GM19023 (cell line): ENCODE data around the gene HM13.
"Not testable (repeated sequence)": the region's sequence is repeated elsewhere in the genome, so short reads cannot be mapped to it uniquely, and the experiment has no call there.

Experiments used
- ATAC-seq: cut with Tn5 transposase; IDR thresholded peaks from one replicate; pipeline ENCODE4 v1.9.1; 2021; ENCODE audit warnings: mild to moderate bottlenecking, moderate library complexity; ENCODE audit not compliant: unreplicated experiment

Gene HM13

GRCh38 chr20:31514154-31515071 lies at the start of gene HM13:
HM13 (plus strand) TSS chr20:31514442; CDS start chr20:31514552, 110 bp downstream.
- peak; percentile 83 for ATAC-seq

DNA sequence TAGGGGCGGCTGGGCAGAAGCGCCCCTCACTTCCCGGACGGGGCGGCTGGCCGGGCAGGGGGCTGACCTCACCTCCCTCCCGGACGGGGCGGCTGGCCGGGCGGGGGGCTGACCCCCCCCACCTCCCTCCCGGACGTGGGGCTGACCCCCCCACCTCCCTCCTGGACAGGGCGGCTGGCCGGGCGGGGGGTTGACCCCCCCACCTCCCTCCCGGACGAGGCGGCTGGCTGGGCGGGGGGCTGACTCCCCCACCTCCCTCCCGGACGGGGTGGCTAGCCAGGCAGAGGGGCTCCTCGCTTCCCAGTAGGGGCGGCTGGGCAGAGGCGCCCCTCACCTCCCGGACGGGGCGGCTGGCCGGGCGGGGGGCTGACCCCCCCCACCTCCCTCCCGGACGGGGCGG lies 43.3 kb upstream of the HM13 start:
- ATAC-seq: not testable (repeated sequence)

DNA sequence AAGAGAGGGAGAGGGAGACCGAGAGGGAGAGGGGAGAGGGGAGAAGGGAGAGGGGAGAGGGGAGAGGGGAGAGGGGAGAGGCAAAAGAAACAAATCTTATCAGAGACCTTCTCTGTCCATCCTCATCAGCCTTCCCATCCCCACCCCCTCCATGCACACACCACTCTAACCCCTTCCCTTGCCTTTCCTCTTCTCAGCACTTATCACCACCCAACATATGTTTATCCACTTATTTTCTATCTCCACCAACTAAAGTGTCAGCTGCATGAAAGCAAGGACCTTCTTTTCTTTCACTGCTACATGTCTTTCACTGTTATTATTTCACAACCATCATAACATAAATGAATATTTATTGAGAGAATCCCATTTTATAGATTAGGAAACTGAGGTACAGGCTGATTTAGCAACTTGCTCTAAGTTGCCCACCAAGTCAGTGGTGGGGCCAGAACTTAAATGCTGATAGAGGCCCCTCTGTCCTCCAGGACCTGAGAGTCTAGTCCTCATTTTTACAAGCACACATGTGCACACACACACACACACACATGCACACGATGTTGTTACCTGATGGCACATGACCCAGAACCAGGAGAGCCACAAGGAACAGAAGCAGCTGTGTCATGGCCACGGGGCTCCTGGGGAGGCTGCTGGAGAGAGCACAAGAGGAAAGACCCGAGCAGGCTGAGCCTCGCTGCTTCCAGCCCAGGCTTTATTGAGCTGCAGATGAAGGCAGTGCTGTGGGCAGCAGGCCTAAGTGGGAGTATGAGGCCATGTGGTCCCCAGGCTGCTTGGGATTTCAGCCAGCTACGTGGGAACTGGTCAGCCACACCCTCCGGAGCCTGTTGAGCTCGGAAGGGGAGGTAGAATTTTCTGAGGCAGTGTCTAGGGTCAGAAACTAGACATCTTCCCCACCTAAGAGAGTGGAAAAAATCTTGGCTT lies 41.6 kb upstream of the HM13 start:
- ATAC-seq: no peak

DNA sequence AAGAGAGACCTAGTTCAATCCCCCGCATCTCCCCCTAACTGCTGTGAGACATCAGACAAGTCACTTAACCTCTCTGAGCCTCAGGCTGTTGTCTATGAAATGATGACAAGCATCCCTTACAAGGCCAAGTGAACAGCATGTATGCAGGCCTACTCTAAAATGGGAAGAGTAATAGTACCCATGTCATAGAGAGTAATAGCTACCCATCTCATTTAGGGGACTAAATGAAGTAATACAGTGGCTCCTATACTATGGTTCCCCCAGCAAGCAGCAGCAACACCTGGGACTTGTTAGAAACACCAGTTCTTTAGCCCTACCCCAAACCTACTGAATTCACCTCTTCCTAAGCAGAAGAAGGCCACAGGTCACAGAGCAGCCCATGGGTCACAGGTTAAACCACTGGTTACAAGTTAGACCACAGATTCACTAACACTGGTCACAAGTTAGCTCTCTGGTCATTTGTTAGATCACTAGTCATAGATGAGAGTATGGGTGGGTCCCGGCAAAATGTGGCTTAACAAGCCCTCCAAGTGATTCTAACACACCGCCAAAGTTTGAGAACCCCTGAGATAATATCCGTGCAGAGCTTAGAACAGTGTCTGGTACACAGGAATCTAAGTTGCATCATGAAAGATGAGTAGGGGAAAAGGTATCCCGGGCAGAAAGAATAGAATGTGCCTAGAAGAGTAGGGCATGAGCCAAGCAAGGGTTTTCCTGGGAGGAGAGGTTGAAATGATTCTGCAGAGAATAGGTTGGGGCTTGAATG lies 40.7 kb upstream of the HM13 start:
- peak; percentile 13 for ATAC-seq

- ATAC-seq: peak; percentile 72
Measured at GRCh38 chr20:31474097-31474436, 40.2 kb upstream of the HM13 start.

DNA sequence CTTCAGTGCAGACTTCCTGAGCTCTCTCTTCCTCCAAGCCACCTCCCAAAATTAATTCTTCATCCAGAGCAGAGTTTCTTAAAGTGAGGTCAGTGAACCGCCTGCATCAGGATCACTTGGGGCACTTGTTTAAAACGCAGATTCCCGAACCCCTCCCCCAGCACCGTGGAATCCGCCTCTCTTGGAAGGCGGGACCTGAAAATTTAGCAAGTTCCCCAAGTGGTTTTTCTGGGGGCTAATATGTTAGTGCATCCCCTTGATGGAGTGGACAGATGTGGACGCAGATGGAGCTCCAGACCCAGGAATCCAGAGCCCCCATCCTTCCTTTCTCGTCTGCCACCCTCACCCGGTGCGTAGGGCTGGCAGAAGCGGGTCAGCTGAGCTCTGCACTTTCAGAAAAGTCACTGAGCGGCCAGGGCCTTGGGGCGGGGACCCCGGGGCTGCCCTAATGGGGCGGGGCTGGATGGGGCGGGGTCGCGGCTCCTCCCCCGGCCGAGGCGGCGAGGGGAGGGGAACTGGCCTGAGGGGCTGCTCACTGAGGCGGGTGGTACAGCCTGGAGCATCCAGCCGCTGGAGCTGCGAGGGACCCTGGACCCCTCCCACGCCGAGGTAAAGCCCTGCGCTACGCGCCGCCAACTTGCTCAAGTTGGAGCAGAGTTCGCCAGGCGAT lies 39.3 kb upstream of the HM13 start, which contains the start of the genes DEFB124 and REM1:
TSS of gene DEFB124 (minus strand) at position 370 of the 670 bp plus-strand sequence. CDS start 2,114 bp downstream, outside the sequence.
TSS of gene REM1 (plus strand) at position 531 of the 670 bp plus-strand sequence. CDS start 1,158 bp downstream, outside the sequence.
- ATAC-seq: no peak

GRCh38 chr20:31475472-31476293 lies 38.6 kb upstream of the HM13 start:
- ATAC-seq: no peak

DNA sequence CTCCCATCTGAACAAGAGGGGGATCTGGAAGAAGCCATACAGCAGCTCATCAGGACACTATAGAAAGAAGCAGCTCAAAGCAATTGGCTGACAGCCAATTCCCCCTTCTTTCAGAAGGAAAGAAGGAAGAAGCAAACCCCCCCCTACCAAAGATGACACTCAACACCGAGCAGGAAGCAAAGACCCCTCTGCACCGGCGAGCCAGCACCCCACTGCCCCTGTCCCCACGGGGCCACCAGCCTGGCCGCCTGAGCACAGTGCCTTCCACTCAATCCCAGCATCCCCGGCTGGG lies 38.0 kb upstream of the HM13 start:
- no peak for ATAC-seq

DNA sequence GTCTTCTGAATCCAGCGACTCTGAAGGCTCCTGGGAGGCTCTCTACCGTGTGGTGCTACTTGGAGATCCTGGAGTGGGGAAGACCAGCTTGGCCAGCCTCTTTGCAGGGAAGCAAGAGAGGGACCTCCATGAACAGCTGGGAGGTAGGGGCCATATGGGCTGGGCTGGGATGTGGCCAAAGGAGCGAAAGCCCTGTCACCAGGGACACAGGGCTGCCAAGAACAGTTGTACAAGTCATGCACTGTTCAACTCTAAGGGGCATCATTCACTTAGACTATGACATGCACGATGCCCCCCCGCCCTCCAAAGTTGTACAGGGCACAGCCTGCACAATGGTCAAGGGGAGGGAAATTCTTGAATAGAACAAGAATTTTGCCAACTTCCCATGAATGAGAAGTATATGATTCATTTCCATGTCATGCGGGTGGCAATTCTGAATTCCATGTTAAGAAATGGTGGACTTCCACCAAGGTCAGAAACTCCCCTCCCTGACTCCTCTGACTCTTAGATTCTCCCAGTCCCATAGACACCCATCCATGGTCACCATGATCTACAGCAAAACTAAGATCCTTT lies 37.5 kb upstream of the HM13 start:
- no peak for ATAC-seq

DNA sequence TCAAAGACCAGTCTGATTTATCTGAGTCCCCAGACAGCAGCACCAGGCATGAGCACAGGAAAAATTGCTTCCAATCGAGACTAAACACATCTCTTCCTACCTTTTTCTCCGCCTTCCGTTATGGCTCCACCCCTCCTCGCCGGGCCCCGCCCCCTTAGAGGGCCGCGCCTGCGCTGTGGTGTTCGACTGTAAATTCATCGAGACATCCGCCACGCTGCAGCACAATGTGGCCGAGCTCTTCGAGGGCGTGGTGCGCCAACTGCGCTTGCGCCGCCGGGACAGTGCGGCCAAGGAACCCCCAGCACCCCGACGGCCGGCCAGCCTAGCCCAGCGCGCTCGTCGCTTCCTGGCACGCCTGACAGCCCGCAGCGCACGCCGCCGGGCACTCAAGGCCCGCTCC lies 30.2 kb upstream of the HM13 start:
- ATAC-seq: no peak

GRCh38 chr20:31485450-31486339 lies 28.5 kb upstream of the HM13 start:
- no peak for ATAC-seq

DNA sequence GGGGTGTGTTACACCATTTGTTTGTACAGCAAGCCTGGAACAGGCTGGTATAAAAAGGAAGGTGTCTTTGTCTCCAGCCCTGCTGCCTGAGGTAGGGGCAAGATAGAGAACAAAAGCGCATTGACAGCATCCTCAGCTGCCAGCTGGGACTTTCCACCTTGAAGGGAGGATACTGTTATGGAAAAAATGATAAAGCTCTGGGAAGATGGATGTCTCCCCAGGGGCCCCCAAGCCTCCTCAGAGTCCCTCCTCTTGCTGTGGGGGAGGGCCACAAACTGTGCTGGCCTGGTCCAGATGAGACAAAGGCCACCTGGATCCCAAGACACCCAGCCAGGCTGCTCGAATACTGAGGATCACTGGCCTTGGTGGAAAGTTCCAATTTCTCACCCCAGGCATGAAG lies 26.1 kb upstream of the HM13 start:
- ATAC-seq: no peak

DNA sequence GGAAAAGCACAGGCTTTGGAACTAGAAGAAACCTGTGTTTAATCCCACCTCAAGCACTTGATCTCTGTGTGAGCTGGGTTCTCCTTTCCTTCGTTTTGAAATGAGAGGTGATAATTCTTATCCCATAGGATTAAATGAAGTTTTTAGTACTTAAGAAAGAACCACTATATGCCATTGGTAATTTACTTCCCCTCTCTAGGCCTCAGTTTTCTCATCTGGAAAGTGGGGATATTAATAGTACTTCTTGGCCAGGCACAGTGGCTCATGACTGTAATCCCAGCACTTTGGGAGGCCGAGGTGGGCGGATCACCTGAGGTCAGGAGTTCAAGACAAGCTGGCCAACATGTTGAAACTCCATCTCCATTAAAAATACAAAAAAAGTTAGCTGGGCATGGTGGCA lies 25.1 kb upstream of the HM13 start:
- ATAC-seq: no peak

DNA sequence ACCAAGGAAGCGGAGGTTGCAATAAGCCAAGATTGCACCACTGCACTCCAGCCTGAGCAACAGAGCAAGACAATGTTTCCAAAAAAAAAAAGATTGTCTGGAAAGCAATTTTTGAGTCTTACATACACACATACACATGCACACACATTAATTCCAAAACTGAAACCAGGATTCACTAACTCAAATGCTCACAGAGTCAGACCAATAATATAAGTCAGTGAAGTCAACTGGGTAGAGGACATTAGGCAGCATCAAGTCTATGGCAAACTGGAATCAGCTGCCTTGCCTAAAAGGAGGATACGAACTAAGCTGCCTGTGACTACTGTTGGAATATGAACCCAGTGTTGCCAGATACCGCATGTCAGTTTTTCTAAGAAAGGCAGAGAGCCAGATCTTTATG lies 23.5 kb upstream of the HM13 start:
- no peak for ATAC-seq

- ATAC-seq: no peak
Measured at GRCh38 chr20:31494131-31494530, 20.1 kb upstream of the HM13 start.

DNA sequence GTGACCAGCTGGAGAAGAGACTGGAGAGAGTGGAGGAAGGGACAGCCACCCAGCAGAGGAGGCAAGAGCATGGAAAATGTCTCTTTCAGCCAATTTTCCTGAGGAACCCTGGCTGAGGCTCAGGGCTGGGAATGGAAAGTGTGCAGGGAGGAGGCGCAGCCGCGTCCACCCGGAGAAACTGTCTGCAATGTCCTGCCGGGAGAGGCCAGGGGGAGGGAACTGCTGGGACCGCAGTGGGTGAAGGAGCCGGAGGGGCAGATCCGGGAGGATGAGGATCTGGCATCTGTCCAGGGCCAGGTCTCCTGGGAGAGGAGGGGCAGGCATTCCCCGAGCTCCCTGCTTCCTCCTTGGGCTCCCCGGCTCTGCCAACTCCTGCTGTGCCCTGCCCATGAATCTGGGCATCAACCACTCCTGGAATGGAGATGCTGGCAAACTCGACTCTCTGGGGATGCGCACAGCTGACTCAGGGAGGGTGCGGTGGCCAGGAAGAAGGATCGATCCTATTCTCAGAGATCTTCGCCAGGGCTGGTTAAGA lies 17.4 kb upstream of the HM13 start:
- no peak for ATAC-seq

GRCh38 chr20:31497838-31498540 lies 16.3 kb upstream of the HM13 start:
- ATAC-seq: no peak
